ENCODE results near the gene OSBP2. TPM values are rescaled to one million over a fixed set of nuclear protein-coding genes. Genes with fewer than 3 reads are reported as not detected.

OSBP2 gene
- total and polyA plus RNA-seq, 9 donors = 1.3 to 5.1 (median 1.4) TPM

- intact Hi-C loops (cut with DNase I) = loop anchor here in 1 of 4 donors (10.0 kb wide), 1 partner anchor 55 kb away; the partner anchor contains the start of gene SLC35E4
- 45 to 62% (median 57%) methylated on average over 1 of the region's 1 CpG for WGBS, 3 donors
- TF ChIP-seq EP300 (IDR thresholded peaks at IDR 0.05) (no peak), CTCF (IDR thresholded peaks at IDR 0.05) (no peak), POLR2A (IDR thresholded peaks at IDR 0.05) (no peak)
- H3K27ac ChIP-seq = no peak overlapping the region
- DNase-seq = no peak
- no peaks in the 10 kb centered on the region for H3K36me3 ChIP-seq
- no peaks in the 10 kb centered on the region for H3K9me3 ChIP-seq
- no peaks in the 10 kb centered on the region for H3K27me3 ChIP-seq
- H3K4me1 ChIP-seq (ENCODE audit: insufficient read depth) = peaks cover 5% of the 10 kb centered on the region
- H3K4me3 ChIP-seq = no peak overlapping the region
Measured at GRCh38 chr22:30689622-30690021, 5.1 kb upstream of the OSBP2 start.

GRCh38 chr22:30691204-30691603 lies 3.5 kb upstream of the OSBP2 start:
- WGBS, 3 donors = 69 to 75% (median 71%) methylated on average over 1 of the region's 1 CpG
- intact Hi-C loops (cut with DNase I) = loop anchor here in 1 of 4 donors (10.0 kb wide), 1 partner anchor 56 kb away; the partner anchor contains the start of gene SLC35E4

GRCh38 chr22:30694171-30694639 lies 469 bp upstream of the OSBP2 start:
- peak overlapping the region; percentile 41 for H3K4me3 ChIP-seq
- TF ChIP-seq POLR2A (IDR thresholded peaks at IDR 0.05) = no peak
- TF ChIP-seq CTCF (IDR thresholded peaks at IDR 0.05) = no peak
- TF ChIP-seq EP300 (IDR thresholded peaks at IDR 0.05) = no peak
- H3K27ac ChIP-seq = no peak overlapping the region
- no peaks in the 10 kb centered on the region for H3K9me3 ChIP-seq
- 0 to 1% (median 1%) methylated on average over 25 to 37 of the region's 38 CpGs for WGBS, 3 donors
- DNase-seq = peak; percentile 37 to 66 (median 55)
- H3K36me3 ChIP-seq = no peaks in the 10 kb centered on the region
- H3K27me3 ChIP-seq = no peaks in the 10 kb centered on the region
- intact Hi-C loops (cut with DNase I) = loop anchor here in 1 of 4 donors (10.0 kb wide), 1 partner anchor 59 kb away; the partner anchor contains the start of gene SLC35E4
- peaks cover 13% of the 10 kb centered on the region for H3K4me1 ChIP-seq (ENCODE audit: insufficient read depth)

More at GRCh38 chr22:30691204-30691603, 3.5 kb upstream of the OSBP2 start:
- H3K4me1 ChIP-seq (ENCODE audit: insufficient read depth) = peaks cover 13% of the 10 kb centered on the region
- H3K36me3 ChIP-seq = no peaks in the 10 kb centered on the region
- H3K27ac ChIP-seq = no peak overlapping the region
- DNase-seq = no peak
- H3K9me3 ChIP-seq = no peaks in the 10 kb centered on the region
- no peaks in the 10 kb centered on the region for H3K27me3 ChIP-seq
- no peak overlapping the region for H3K4me3 ChIP-seq
- TF ChIP-seq EP300 (IDR thresholded peaks at IDR 0.05) (no peak), POLR2A (IDR thresholded peaks at IDR 0.05) (no peak), CTCF (IDR thresholded peaks at IDR 0.05) (no peak)

GRCh38 chr22:30695351-30695851 lies 727 bp downstream of the OSBP2 start:
- Histone ChIP-seq H3K4me3 (peak overlapping the region; percentile 55), H3K27ac (no peak overlapping the region), H3K27me3 (no peaks in the 10 kb centered on the region), H3K4me1 (ENCODE audit: insufficient read depth) (peaks cover 13% of the 10 kb centered on the region), H3K9me3 (no peaks in the 10 kb centered on the region), H3K36me3 (no peaks in the 10 kb centered on the region)
- no peak for TF ChIP-seq CTCF (IDR thresholded peaks at IDR 0.05)
- TF ChIP-seq POLR2A (IDR thresholded peaks at IDR 0.05) = no peak
- no peak for TF ChIP-seq EP300 (IDR thresholded peaks at IDR 0.05)
- peak in 4 of 5 donors; percentile 12 to 44 (median 40) for DNase-seq
- WGBS, 3 donors = 56 to 58% (median 58%) methylated on average over 15 of the region's 15 CpGs
- intact Hi-C loops (cut with DNase I) = loop anchor here in 1 of 4 donors (10.0 kb wide), 1 partner anchor 61 kb away; the partner anchor contains the start of gene SLC35E4
